Cardiac septum (tissue), 1 donor: ENCODE results near the gene PSMD5. TPM values are rescaled to one million over a fixed set of nuclear protein-coding genes. Genes with fewer than 3 reads are reported as not detected.

Experiments
- DNase-seq: peaks from one replicate; pipeline ENCODE4 v3.0.0-alpha.2; 2020; ENCODE audit warnings: low spot score
- intact Hi-C: fragments of 100-400 bp; cut with DNase I; formaldehyde crosslinking; loops from one replicate; pipeline ENCODE4 v1.14.0; 2022
- total RNA-seq: library from RNA; stranded (reverse); fragmentation: NEBNext Ultra II Directional; extraction: Animal tissue kit (Norgen Biotek cat#: 25700); gene quantifications from one replicate; pipeline ENCODE4 v1.2.1, GENCODE V29; 2021
- donor health status: DM: no; HTN: no; CAD: no.

The PSMD5 gene
- total RNA-seq, 1 donor from 2014 or later, result 13.5 TPM

GRCh38 chr9:120875954-120876841, 33.5 kb upstream of the PSMD5 start:
- intact Hi-C loops, result loop anchor here (5.0 kb wide), 1 partner anchor 34 kb away; the partner anchor contains the start of gene PSMD5
- DNase-seq, result peak; percentile 94

- DNase-seq, result no peak
- intact Hi-C loops, result loop anchor here (5.0 kb wide), 1 partner anchor 33 kb away; the partner anchor contains the start of gene PSMD5
Observed at GRCh38 chr9:120875643-120875953, 32.9 kb upstream of the PSMD5 start.

GRCh38 chr9:120875195-120875565, 32.5 kb upstream of the PSMD5 start:
- intact Hi-C loops, result loop anchor here (5.0 kb wide), 1 partner anchor 33 kb away; the partner anchor contains the start of gene PSMD5
- no peak for DNase-seq

GRCh38 chr9:120874226-120875194, 31.8 kb upstream of the PSMD5 start:
- DNase-seq, result no peak
- intact Hi-C loops, result loop anchor here (5.0 kb wide), 1 partner anchor 32 kb away; the partner anchor contains the start of gene PSMD5

GRCh38 chr9:120873512-120873911, 30.8 kb upstream of the PSMD5 start:
- DNase-seq, result no peak
- intact Hi-C loops, result no loop called here

GRCh38 chr9:120872791-120873502, 30.2 kb upstream of the PSMD5 start:
- intact Hi-C loops, result no loop called here
- no peak for DNase-seq

GRCh38 chr9:120870206-120870605, 27.5 kb upstream of the PSMD5 start:
- intact Hi-C loops, result no loop called here
- peak; percentile 69 for DNase-seq

- DNase-seq, result peak; percentile 73
- intact Hi-C loops, result loop anchor here (2.0 kb wide), 1 partner anchor 67 kb away; no protein-coding TSS in a partner anchor
Observed at GRCh38 chr9:120869726-120870125, 27.0 kb upstream of the PSMD5 start.

- DNase-seq, result no peak
- intact Hi-C loops, result loop anchor here (2.0 kb wide), 1 partner anchor 67 kb away; no protein-coding TSS in a partner anchor
Observed at GRCh38 chr9:120869360-120869687, 26.6 kb upstream of the PSMD5 start.

GRCh38 chr9:120868676-120869359, 26.1 kb upstream of the PSMD5 start:
- intact Hi-C loops, result loop anchor here (2.0 kb wide), 1 partner anchor 68 kb away; no protein-coding TSS in a partner anchor
- DNase-seq, result peak; percentile 98

GRCh38 chr9:120868339-120868675, 25.6 kb upstream of the PSMD5 start:
- intact Hi-C loops, result loop anchor here (2.0 kb wide), 1 partner anchor 68 kb away; no protein-coding TSS in a partner anchor
- DNase-seq, result no peak

- peak; percentile 26 for DNase-seq
- intact Hi-C loops, result loop anchor here (2.0 kb wide), 1 partner anchor 69 kb away; no protein-coding TSS in a partner anchor
Observed at GRCh38 chr9:120867676-120868338, 25.1 kb upstream of the PSMD5 start.

GRCh38 chr9:120866651-120867050, 23.9 kb upstream of the PSMD5 start:
- peak; percentile 55 for DNase-seq
- intact Hi-C loops, result no loop called here

GRCh38 chr9:120865809-120866208, 23.1 kb upstream of the PSMD5 start:
- intact Hi-C loops, result no loop called here
- DNase-seq, result peak; percentile 46

GRCh38 chr9:120865176-120865575, 22.5 kb upstream of the PSMD5 start:
- intact Hi-C loops, result no loop called here
- DNase-seq, result peak; percentile 51

- intact Hi-C loops, result no loop called here
- DNase-seq, result no peak
Observed at GRCh38 chr9:120864719-120865118, 22.0 kb upstream of the PSMD5 start.

GRCh38 chr9:120863833-120864232, 21.1 kb upstream of the PSMD5 start:
- intact Hi-C loops, result no loop called here
- DNase-seq, result peak; percentile 53

GRCh38 chr9:120862452-120862851, 19.7 kb upstream of the PSMD5 start:
- no peak for DNase-seq
- intact Hi-C loops, result no loop called here
